Measurements from ENCODE around the gene PURA. TPM values are rescaled to one million over a fixed set of nuclear protein-coding genes. Genes with fewer than 3 reads are reported as not detected.

PURA gene
- total and polyA plus RNA-seq, 11 donors, result 5.6 to 30.9 (median 20.2) TPM

DNA sequence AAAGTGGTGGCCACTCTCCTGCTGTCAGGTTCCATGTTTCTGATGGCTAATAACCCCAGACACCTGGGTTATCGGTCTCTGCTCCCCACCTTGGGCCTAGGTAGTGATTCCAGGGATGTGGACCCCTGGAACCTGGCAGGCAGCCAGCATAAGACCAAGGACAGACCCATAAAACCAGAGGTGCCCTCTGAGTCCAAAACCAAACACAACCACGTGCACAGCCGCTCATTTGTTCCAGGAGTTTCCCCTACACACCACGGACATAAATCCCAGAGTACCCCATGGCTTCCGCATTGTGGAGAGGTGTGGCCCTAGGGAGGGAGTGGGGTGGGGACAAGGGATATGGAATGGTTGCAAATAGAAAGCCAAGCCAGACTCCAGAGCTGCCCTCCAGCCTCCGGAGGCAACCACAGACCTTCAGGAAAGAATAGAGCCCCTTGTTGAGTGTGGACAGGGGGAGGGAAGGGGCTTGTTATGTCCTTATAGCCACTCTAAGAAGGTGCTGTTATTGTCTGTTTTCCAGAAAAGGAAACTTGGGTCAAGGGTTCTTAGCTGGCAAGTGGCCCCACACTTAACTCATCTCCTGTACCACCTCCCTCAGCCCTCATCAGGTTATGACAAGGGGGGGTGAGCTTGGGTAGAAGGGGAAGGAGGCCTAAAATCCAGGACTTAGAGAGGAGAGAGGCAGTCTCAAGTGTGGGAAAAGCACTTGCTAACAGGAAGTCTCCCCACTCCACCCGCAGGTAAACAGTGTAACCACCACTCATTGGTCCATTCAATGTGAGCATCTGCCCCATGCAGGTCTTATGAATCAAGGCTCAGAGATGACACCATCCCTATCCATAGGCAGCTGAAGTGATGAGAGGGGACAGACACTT is 37.5 kb downstream of the PURA start:
- Histone ChIP-seq H3K4me1 (peaks cover under 1 to 10% (median 5%) of the 10 kb centered on the region in 12 donors), H3K9me3 (no peaks in the 10 kb centered on the region), H3K27ac (no peak overlapping the region), H3K36me3 (no peaks in the 10 kb centered on the region), H3K27me3 (peaks cover 0 to under 1% (median 0%) of the 10 kb centered on the region in 9 donors), H3K4me3 (no peak overlapping the region)
- intact Hi-C loops (cut with DNase I), result loop anchor here in 3 of 10 donors (10.0 kb wide), 2 partner anchors 287 to 517 kb away; no protein-coding TSS in a partner anchor
- TF ChIP-seq, protein P1, sequence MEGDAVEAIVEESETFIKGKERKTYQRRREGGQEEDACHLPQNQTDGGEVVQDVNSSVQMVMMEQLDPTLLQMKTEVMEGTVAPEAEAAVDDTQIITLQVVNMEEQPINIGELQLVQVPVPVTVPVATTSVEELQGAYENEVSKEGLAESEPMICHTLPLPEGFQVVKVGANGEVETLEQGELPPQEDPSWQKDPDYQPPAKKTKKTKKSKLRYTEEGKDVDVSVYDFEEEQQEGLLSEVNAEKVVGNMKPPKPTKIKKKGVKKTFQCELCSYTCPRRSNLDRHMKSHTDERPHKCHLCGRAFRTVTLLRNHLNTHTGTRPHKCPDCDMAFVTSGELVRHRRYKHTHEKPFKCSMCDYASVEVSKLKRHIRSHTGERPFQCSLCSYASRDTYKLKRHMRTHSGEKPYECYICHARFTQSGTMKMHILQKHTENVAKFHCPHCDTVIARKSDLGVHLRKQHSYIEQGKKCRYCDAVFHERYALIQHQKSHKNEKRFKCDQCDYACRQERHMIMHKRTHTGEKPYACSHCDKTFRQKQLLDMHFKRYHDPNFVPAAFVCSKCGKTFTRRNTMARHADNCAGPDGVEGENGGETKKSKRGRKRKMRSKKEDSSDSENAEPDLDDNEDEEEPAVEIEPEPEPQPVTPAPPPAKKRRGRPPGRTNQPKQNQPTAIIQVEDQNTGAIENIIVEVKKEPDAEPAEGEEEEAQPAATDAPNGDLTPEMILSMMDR (IDR thresholded peaks at IDR 0.05), result no peak
- DNase-seq (no peak), ATAC-seq (no peak)
- 74 to 94% (median 90%) methylated on average over 6 to 7 of the region's 7 CpGs for WGBS, 4 donors

DNA sequence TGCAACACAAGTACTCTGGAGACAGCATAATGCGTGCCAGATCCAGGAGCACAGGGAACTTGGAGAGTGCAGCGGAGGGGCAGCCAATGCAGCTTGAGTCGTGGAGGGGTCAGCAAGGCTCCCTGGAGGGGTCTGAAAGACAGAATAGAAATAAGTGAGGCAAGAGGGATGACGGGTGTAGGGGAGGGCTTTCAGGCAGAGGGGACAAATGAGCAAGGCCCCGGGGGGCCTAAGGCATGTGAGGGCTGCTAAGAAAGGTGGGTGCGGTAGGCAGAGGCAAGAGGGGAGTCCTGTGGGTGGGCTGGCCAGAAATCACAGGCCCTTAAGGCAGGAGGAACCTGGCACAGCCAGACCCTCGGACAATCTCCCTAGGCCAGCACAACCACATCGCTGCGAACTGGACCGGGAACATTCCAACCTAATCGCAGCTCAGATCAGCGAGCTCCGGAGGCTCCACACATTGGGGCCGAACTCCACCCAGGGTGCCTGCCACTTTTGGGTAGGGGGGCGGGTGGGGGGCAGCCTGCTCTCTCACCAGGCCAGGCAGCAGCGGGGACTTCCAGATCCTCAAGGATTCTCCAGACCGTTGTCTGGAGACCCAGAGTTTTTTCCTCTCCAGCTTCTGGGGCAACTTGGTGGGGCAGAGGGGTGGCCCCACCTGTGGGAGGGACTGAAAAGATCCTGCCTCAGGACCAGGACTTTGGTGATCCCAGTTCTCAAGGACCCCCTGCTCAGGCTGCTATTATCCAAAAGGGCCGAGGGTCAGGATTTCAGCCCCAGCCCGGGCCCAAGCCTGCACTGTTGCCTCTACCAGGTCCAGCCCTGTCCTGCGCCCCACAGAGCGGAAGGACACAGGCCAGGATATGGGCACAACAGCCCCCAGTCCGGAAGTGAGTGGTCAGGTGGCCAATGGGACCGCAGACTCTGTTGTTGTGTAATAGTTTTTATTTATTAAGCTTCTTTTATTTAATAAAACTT is 38.4 kb downstream of the PURA start:
- intact Hi-C loops (cut with DNase I), result loop anchor here in 3 of 10 donors (10.0 kb wide), 2 partner anchors 288 to 518 kb away; no protein-coding TSS in a partner anchor
- ATAC-seq, result no peak
- WGBS, 4 donors, result 77 to 87% (median 82%) methylated on average over 17 to 23 of the region's 23 CpGs

DNA sequence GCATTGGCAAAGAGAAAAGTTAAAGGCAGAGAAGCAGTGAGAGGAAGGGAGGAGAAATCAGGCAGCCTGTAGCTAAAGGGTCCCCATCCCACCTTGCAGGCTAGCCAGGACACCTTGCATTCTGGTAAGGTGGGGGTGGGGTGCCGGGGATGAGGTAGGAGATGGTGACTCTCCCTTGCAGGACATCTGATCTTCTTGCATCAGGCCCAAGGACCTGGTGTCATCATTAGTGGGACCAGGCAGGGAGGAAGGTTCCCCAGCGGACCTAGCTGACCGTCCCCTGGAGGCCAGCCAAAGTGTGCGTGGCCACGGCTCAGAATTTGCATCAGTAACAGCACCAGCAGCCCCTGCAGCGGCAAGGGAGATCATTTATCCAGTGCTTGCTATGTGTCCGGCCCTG is 39.3 kb downstream of the PURA start:
- ATAC-seq (no peak), DNase-seq (no peak)
- TF ChIP-seq, protein P1 (IDR thresholded peaks at IDR 0.05), result no peak
- no peak for TF ChIP-seq POLR2A (IDR thresholded peaks at IDR 0.05)
- WGBS, 4 donors, result 56 to 68% (median 62%) methylated on average over 7 of the region's 7 CpGs
- H3K27me3 ChIP-seq, result no peaks in the 10 kb centered on the region
- H3K27ac ChIP-seq, result no peak overlapping the region
- intact Hi-C loops (cut with DNase I), result loop anchor here in 3 of 10 donors (10.0 kb wide), 2 partner anchors 288 to 518 kb away; no protein-coding TSS in a partner anchor
- no peak overlapping the region for H3K4me3 ChIP-seq
- peaks cover 0 to 19% (median 9%) of the 10 kb centered on the region in 12 donors for H3K4me1 ChIP-seq
- no peaks in the 10 kb centered on the region for H3K36me3 ChIP-seq
- no peaks in the 10 kb centered on the region for H3K9me3 ChIP-seq

More for the DNA sequence above, 38.4 kb downstream of the PURA start:
- Histone ChIP-seq H3K9me3 (no peaks in the 10 kb centered on the region), H3K4me3 (no peak overlapping the region), H3K36me3 (no peaks in the 10 kb centered on the region), H3K4me1 (peaks cover 0 to 14% (median 8%) of the 10 kb centered on the region in 12 donors), H3K27me3 (no peaks in the 10 kb centered on the region), H3K27ac (no peak overlapping the region)
- TF ChIP-seq POLR2A (IDR thresholded peaks at IDR 0.05), result no peak
- TF ChIP-seq, protein P1 (IDR thresholded peaks at IDR 0.05), result no peak
- no peak for DNase-seq
